Nephron (organoid): ENCODE data around the gene TDRD7.

Source experiments
- H3K27ac Mint-ChIP-seq, 3 experiments: 2 replicates each; pipeline ENCODE4 v1.8.0; 2020; ENCODE audit warnings: mixed read lengths in 3 of 3, mild to moderate bottlenecking in 2 of 3, moderate library complexity in 1 of 3
- H3K27me3 Mint-ChIP-seq: 2 replicates; pipeline ENCODE4 v1.8.0; 2021; ENCODE audit warnings: low read depth, mild to moderate bottlenecking, moderate library complexity, mixed read lengths
- H3K36me3 Mint-ChIP-seq: 2 replicates; pipeline ENCODE4 v1.8.0; 2020; ENCODE audit warnings: low read depth, mixed read lengths
- H3K4me1 Mint-ChIP-seq: 2 replicates; pipeline ENCODE4 v1.8.0; 2020; ENCODE audit warnings: mixed read lengths
- H3K4me3 Mint-ChIP-seq, 3 experiments: 2 replicates each; pipeline ENCODE4 v1.8.0; 2020; ENCODE audit warnings: mild to moderate bottlenecking in 3 of 3, mixed read lengths in 3 of 3, moderate library complexity in 2 of 3
- H3K9me3 Mint-ChIP-seq: 2 replicates; pipeline ENCODE4 v1.8.0; 2020; ENCODE audit warnings: mixed read lengths
- TF ChIP-seq, protein P1 (sequence below), 3 experiments: fragments of 200-600 bp; sonication (generic); IDR thresholded peaks; one replicate each; pipeline ENCODE4 v1.5.0; 2021; ENCODE audit warnings: antibody characterized with exemption in 3 of 3; ENCODE audit not compliant: unreplicated experiment in 3 of 3

Gene TDRD7

DNA sequence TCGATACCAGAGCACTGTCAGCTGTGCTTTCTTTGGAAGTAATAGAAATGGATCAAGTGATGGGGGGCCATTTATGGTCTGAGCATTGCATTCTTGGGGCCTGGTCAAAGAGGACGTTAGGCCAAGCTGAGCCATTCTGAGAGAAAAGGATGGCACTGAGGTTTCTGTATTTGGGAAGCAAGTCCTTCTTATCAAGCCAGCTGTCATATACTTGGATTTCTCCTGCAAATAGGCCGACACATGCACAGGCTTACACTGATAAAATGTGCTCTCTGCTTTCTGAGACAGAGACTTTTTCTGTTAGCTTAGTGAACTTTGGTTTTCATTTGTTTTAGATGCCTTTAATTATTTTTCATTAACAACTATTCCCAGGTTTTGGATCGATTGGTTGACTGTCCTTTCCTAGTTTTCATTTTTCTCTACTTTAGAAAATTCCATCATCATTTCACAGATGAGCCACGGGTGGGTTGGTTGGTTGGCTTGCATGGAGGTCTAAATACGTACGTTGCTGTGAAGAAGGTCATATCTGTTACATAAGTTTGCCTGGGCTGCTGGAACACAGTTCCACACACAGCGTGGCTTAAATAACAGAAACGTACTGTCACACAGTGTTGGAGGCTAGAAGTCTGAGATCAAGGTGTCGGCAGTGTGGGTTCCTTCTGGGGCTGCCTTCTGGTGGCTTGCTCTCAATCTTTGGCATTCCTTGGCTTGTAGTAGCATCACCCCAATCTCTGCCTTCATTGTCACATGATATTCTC, 109.9 kb downstream of the TDRD7 start:
- TF ChIP-seq, protein P1, sequence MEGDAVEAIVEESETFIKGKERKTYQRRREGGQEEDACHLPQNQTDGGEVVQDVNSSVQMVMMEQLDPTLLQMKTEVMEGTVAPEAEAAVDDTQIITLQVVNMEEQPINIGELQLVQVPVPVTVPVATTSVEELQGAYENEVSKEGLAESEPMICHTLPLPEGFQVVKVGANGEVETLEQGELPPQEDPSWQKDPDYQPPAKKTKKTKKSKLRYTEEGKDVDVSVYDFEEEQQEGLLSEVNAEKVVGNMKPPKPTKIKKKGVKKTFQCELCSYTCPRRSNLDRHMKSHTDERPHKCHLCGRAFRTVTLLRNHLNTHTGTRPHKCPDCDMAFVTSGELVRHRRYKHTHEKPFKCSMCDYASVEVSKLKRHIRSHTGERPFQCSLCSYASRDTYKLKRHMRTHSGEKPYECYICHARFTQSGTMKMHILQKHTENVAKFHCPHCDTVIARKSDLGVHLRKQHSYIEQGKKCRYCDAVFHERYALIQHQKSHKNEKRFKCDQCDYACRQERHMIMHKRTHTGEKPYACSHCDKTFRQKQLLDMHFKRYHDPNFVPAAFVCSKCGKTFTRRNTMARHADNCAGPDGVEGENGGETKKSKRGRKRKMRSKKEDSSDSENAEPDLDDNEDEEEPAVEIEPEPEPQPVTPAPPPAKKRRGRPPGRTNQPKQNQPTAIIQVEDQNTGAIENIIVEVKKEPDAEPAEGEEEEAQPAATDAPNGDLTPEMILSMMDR (IDR thresholded peaks at IDR 0.05; ENCODE audit: unreplicated experiment in 3 of 3) = no peak
- Mint-ChIP-seq H3K36me3 (no peaks in the 10 kb centered on the region), H3K4me1 (peaks cover 14% of the 10 kb centered on the region), H3K9me3 (no peaks in the 10 kb centered on the region), H3K4me3 (no peak overlapping the region), H3K27ac (no peak overlapping the region), H3K27me3 (peaks cover 57% of the 10 kb centered on the region)

DNA sequence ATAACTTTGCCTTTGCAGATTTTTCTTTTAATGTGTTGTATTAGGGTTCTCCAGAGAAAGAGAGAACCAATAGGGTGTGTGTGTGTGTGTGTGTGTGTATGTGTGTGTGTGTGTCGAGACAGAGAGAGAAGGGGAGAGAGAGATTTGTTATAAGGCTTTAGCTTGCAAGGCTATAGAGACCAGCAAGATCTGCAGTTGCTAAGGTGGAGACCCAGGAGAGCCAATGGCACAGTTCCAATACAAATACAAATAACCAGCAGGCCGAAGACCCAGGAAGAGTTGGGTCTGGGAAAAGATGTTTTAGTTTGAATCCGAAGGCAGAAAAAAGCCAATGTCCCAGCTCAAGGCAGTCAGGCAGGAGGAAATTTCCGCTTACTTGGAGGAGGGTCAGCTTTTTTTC, 112.5 kb downstream of the TDRD7 start:
- TF ChIP-seq, protein P1 (IDR thresholded peaks at IDR 0.05; ENCODE audit: unreplicated experiment in 3 of 3) = no peak
- Mint-ChIP-seq H3K36me3 (no peaks in the 10 kb centered on the region), H3K9me3 (no peaks in the 10 kb centered on the region), H3K4me3 (no peak overlapping the region), H3K4me1 (peaks cover 24% of the 10 kb centered on the region), H3K27ac (no peak overlapping the region), H3K27me3 (peaks cover 40% of the 10 kb centered on the region)

DNA sequence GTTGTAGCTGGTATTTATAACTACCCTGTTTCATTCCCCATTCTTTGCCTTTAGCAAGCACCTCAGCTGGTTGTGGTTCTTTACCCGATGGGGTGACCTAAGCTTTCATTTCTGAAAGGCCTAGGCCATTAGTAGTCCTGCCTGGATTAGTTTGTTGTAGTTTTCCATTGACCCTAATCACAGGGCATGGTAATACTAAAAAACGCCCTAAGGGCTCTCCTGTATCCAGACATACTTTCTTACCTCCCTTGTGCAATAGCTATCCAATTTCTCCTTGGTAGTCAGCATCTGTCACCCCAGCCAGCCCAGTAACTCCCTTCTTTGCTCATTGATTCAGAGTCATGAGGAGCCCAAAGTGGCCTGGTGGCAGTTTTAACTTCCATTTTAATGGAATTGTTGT, 113.6 kb downstream of the TDRD7 start:
- TF ChIP-seq, protein P1 (IDR thresholded peaks at IDR 0.05; ENCODE audit: unreplicated experiment in 3 of 3) = no peak
- Mint-ChIP-seq H3K4me1 (peaks cover 27% of the 10 kb centered on the region), H3K27ac (no peak overlapping the region), H3K9me3 (no peaks in the 10 kb centered on the region), H3K4me3 (no peak overlapping the region), H3K27me3 (peaks cover 34% of the 10 kb centered on the region), H3K36me3 (no peaks in the 10 kb centered on the region)

DNA sequence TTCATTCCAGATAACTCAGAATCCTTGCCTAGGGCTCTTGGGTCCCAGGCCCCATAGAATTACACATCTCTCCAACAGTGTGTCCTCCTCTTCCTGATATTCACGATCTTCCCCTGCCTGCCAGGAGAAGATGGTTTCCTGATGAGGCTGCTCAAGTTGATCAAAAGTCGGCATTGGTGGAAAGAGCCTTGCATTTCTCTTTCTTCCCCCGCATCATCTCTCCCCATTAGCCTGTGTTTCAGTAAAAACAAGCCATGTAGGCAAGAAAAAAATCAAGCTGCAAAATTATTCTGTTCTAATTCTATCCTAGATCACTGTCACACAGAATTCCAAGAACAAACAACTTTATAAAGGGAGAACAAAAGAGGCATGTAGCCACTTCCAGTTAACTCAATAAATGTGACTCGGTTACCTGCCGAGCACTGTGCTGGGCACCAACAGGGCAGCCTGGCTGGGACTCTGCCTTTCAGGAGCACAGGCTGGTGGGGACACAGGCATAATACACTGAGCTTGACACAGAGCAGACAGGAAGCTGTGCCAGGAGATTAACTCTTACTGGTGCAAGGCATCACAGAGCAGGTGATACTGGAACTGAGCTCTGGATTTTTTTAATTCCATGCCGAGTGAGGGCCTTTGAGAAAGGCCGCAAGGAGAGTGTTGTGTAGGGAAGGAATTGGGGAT, 115.1 kb downstream of the TDRD7 start:
- Mint-ChIP-seq H3K9me3 (no peaks in the 10 kb centered on the region), H3K36me3 (no peaks in the 10 kb centered on the region), H3K4me1 (peaks cover 31% of the 10 kb centered on the region), H3K27ac (no peak overlapping the region), H3K4me3 (no peak overlapping the region), H3K27me3 (peaks cover 21% of the 10 kb centered on the region)
- TF ChIP-seq, protein P1 (IDR thresholded peaks at IDR 0.05; ENCODE audit: unreplicated experiment in 3 of 3) = no peak

GRCh38 chr9:97527626-97528528, 116.0 kb downstream of the TDRD7 start:
- Mint-ChIP-seq H3K36me3 (no peaks in the 10 kb centered on the region), H3K4me3 (no peak overlapping the region), H3K27ac (peak overlapping the region; percentile 8 to 63 (median 31)), H3K27me3 (peaks cover 21% of the 10 kb centered on the region), H3K4me1 (peaks cover 36% of the 10 kb centered on the region), H3K9me3 (no peaks in the 10 kb centered on the region)
- TF ChIP-seq, protein P1 (IDR thresholded peaks at IDR 0.05; ENCODE audit: unreplicated experiment in 3 of 3) = no peak
